GM19438 (cell line): Measurements from ENCODE around the gene FHAD1.

ENCODE experiments used
- ATAC-seq: cut with Tn5 transposase; IDR thresholded peaks from one replicate; pipeline ENCODE4 v1.9.1; 2021; ENCODE audit warnings: low read depth; ENCODE audit not compliant: unreplicated experiment

FHAD1 gene

DNA sequence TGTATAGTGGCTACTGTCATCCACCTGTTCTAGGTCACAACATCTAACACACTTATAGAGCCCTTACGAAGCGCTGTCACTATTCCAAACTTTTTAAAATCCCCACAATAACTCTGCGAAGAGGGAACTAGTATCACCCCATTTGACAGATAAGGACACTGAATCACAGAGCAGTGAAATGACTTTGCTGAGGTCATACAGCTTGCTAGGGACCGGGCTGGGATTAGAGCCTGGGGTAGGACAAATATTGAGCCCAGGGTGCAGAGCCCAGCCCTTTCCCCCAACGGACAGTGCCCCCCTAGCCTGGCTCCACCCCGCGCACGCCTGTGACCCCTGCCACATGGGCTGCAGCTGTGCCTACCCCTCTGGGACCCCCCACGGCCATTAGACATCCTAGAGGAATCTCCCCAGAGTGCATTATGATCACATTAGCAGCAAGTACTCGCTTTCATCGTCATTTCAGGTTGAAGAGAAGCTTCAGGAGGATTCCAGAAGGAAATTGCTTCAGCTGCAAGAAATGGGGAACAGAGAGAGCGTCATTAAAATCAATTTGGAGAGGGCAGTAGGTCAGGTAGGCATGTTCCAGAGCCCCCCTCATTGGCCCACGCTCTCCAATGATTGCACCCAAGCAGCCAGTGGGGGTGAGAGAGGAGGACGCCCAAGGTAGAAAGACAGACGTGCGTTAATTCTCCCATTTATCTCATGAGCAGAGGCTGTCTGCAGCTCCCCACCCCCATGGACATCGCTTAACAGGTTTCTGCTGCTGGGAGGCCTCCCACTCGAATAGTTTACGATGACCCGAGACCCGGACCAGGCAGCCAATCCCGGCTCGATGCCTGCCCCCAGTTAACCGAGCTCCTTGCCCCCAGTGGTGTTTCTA is 77.2 kb downstream of the FHAD1 start:
- ATAC-seq = no peak

DNA sequence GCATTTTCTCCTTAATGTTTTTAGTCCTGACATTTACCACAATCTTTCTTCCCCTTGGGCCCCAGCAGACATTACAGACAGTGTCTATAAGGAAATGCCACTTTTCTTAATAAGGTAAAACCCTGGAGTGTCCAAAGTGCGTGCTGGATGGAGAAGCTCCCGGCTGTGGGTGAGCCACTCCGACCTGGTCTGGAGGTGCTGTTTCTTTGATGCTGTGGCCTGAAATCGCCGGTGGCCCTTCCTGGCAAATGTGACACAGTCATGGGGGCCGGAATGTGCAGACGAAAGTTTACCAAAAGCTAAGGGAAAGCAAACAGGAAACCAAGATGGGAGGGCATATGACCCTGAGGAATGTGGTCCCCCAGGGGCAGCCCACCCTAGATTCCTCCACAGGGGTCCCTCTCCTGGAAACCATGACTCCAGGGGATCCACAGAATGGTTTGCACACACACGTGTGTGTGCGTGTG is 77.9 kb downstream of the FHAD1 start:
- no peak for ATAC-seq

DNA sequence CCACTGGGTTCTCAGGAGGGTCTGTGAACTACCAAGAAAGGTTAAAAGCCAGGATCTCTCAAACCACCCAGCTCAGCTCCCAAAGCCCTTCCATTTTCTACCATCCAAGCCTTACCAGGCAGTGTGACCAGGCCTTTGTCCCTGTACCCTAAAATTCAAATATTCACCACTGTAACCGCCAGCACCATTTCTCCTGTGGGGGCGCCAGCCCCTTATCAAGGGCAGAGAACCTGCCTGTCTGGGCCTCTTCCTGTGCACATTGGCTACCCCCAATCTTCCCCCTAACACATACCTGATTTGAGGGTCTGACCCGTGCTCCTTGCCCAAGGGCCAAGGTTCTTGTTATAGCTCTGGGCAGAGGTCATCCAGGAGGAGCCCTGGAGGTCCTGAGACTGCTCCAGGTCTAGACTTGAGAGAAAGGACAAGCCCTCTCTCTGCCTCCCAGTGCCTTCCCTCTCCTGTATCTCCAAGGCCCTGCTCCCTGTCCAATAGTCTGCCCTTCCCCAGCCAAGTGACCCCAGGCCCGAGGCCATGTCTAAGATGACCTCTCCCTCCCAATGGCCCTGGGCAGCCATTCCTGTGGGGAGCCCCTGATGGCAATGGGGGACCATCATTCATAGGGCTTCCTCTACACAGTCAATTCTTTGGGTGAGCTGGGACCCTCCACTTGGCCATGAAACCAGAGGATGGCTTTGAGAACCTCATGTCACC is 78.5 kb downstream of the FHAD1 start:
- no peak for ATAC-seq

DNA sequence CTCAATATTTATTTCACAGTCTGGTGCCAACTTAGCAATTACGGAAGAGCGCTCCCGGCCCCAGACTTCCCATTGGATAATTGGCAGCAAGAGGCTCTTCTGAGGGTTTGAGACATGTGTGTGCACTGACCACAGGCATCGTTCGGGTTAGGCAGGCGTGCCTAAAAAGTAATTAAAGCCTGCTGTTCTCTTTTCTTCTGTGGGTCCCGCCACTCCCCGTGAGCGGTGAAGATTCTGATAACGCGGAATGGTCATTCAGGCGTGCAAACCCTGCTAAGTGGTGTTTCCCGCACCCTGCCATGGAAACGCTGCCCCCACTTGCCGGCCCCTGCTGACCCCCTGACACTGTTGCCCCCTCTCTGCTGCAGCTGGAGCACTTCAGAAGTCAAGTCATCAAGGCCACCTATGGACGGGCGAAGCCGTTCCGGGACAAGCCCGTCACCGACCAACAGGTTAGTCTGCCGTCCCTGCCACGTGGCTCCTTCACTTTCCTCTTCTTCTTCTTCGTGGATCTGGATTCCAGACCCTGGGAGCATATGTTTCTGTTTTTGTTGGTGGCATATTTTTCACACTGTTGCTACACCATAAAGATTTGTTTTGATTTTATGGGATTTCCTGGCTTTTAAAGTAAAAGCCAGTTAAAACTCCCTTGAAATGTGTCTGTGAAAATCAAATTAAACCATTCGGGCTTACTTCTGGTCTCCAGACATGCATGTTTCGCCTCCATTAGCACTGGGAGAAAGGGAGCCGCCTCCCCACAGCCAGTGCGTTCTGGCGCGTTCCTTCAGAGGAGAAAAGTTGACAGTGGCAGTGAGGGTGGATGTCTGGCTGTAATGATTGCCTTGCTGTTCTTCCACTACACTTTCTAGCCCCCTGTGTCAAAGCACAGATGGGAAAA is 79.9 kb downstream of the FHAD1 start:
- ATAC-seq = no peak

DNA sequence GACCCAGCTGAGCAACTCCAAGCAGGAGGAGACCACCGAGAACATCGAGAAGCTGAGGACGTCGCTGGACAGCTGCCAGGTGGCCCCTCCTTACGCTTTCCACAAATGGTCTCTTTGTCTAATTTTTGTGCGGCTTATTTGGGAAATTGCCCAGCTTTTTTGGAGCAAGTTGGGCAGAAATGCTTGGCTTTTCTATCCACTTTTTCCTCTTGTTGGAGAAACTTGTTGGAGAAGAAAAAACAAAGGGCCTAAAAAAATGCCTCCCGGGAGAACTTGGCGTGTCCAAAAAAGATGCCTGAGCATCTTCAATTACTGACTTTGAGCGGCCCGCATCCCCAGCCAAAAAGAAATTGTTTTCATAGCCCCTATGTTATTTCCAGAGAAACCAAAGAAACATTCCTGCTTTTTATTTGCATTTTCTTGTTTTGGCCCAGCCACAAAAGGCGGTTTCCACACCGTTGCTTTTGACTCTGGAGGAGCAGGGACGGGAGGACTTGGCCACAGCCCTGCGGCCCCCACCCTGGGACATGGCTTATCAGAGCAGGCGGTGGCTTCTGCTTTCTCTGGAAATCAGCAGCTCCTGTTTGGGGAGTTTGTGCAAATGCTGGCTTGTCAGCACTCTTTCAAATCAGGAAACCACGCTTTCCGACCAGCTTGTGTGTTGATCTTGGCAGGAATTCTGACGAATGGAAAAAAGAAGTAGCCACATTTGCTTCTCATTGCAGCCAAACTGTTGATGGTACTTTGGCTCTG is 81.5 kb downstream of the FHAD1 start:
- no peak for ATAC-seq

DNA sequence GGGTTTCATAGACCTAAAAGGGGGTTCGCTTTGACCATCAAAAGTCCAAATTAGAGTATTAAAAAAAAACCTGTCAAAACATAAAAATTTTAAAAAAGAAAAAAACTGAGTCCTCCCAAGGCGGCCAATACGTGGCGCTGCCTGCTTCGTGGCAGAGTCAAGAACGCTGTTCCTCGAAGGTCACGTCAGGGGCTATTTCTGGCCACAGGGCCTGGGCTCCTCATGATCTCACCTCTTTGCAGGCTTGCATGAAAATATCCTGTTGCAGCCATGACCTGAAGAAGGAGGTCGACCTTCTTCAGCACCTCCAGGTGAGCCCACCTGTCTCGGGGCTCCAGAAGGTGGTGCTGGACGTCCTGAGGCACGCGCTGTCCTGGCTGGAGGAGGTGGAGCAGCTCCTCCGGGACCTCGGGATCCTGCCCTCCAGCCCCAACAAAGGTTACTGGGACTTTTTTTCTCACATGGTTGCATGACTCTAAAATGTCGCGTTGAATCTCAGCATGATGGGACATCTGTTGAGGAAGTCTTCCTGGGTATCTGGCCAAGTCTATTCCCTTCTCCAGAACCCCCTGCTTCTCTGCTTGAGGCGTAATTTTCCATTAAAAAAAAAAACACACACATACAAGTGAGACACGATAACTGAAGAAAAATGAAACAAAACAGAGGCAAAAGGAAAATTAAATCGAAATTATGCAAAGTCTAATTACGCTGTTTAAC is 82.2 kb downstream of the FHAD1 start:
- no peak for ATAC-seq

DNA sequence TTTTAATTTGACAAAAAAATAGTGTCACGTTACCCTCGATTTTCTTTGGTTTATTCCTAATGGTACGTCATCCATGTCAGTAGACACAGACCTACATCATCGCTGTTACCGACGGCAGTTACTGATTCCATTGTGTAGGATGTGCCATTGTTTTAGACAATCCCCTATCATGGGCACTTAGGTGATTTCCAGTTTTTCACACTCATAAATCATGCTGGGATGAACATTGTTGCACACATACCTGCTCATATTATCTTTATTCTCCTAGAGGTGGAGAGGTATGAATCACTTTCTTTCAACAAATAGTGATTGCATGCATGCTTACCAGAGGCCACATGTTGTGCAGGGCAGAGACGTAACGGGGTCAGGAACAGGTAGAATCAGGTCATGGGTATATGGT is 83.0 kb downstream of the FHAD1 start:
- no peak for ATAC-seq

DNA sequence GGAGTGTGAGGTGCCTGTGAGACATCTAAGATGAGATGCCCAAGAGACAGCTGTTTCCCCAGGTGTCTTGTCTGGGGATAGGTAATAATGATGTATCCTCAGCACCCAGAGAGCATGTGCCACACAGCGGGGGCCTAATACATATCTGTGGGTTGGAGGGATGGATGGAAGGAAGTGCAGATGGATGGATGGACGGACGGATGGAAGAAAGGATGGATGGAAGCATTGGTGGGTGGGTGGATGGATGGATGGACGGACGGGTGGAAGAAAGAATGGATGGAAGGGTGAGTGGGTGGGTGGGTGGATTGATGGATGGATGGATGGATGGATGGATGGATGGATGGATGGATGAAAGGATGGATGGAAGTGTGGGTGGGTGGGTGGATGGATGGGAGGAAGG is 84.2 kb downstream of the FHAD1 start:
- no peak for ATAC-seq

DNA sequence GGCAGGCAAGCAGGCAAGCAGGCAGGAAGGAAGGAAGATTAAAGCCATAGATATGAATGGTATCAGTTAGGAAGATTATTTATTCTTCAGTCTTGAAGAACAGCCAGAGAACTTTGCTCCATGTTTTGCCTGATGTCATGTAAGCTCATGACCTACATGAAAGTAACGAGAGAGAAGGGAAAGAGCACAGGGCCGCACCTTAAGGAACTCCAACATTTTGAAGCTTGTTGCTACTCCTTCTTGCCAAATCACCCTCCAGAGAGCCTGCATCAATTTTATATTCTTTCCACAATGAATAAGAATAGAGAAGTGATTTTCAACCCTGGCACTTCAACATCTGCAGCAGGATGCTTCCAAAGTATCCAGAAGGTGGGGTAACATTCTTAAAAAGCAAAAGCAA is 84.7 kb downstream of the FHAD1 start:
- no peak for ATAC-seq

DNA sequence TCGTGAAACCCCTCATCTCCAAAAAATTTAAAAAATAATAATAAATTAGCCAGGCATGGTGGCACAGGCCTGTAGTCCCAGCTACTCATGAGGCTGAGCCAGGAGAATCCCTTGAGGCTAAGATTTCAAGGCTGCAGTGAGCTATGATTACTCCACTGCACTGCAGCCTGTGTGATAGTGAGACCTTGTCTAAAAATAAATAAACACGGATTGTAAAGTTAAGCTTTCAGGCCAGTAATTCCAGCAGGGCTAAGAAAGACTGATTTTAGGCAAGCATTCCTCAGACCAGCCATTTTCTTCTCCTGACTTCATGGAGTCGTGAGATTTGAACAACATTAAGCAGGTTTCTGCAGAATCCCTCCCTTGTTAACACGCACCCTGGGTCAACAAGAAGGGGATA is 85.5 kb downstream of the FHAD1 start:
- no peak for ATAC-seq

DNA sequence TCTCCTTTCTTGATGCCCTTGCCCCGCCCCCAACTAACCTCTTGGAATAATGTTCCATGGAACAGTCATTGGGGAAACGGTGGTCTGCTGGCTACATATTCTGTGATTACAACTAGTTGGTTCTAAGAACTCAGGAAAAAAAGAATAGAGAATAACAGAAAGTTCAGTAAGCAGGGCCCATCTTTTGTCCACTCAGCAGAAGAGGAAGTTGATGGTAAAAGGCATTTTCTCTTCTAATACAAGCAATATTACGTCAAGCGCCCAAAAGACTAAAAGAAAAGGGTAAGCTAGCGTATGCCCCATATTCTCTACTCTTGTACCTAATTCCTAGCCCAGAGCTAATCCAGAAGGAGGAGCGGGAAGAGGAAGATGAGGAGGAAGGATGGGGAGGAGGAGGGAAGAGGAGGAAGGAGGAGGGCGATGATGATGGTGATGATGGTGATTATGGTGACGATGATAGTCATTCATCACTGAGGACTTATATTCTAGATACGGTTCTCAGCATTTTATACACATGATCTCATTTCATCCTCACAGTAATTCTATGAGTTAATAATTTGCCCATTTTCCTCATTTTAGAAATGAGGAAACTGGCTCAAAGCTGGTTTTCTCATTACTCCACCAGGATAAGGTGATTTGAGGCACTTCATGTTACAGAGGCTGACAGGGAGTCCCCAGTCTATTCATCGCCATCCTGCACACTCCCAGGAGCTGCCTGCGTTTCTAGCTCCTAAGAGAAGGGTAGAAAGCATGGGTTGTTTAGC is 86.1 kb downstream of the FHAD1 start:
- no peak for ATAC-seq

DNA sequence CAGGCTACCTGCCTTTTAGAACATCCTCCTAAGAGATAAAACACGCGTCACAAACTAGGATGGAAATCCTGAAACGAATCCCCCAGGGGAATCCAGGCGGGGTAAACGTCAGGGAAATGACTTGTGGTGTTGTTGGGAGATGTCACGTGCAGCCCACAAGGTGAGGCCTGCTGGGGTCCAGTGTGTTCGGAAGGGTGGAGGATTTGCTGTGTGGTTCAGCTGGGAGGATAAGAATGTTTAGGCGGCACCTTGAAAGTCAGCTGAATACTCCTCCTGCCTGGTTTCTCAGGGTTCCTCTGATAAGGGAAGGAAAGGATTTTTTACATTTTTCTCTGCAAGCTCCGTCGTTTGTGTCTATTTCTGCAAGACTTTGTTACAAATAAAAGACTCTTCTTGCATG is 88.0 kb downstream of the FHAD1 start:
- ATAC-seq = no peak

DNA sequence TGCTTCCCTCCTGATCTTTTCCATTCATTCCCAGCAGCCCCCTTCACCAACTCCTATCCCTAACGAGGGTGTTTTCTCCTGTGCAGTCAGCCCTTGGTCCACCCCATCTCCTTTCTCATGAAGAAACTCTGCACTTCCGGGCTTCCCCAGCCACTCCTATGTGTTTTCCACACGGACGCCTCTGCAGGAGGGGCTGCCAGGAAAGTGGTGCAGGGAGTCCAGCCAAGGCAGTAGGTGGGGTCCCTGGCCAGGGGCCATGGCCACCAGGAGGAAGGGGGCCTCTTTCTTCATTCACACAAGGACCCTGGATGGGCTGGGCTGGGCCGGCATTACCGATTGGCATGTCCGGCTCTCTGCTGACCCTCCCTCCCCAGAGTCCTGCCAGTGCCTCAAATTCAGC is 89.8 kb downstream of the FHAD1 start:
- ATAC-seq = no peak

DNA sequence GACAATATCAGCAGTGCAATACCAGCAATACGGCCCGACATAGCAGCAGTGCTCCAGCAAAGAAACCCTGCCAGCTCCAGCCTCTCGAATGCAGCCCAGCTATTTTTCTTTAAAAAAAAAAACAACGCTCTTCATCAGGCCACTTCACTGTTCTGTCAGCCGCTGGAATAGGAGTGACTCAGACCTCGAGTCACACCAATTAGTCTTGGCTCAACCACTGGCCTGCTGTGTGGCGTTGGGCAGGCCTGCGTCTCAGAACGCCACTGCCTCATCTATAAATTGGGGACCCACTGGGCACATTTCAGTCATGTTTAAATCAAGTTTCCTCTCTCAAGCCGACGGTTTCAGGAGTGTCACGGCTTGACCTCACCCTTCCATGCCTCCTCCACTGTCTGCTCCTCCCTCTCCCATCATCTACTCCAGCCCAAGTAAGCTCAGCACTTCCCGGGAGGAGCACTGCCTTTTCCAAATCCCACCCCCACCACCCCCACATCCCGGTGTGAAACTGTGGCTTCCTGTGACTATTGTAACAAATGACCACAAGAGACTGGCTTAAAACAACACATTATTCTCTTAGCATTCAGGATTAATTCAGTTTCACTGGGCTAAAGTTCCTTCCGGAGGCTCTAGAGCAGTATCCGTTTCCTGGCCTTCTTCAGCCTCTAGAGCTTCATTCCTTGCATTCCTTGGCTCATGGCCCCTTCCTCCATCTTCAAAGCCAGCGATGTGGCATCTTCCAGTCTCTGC is 90.8 kb downstream of the FHAD1 start:
- no peak for ATAC-seq

DNA sequence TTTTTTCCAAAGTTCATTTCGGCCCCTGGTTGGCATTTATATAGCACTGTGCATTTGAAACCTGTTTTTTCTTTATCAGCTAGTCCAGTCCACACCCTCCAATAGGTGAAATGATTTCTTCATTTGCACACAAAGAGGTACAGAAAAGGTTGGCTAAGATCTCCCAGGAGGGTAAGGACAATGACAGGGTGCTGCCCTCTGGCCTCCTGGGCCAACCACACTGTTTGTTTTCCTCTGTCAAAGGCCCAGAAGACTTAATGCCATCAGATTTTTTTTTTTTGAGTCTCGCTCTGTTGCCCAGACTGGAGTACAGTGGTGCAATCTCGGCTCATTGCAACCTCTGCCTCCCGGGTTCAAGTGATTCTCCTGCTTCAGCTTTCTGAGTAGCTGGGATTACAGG is 92.5 kb downstream of the FHAD1 start:
- no peak for ATAC-seq

DNA sequence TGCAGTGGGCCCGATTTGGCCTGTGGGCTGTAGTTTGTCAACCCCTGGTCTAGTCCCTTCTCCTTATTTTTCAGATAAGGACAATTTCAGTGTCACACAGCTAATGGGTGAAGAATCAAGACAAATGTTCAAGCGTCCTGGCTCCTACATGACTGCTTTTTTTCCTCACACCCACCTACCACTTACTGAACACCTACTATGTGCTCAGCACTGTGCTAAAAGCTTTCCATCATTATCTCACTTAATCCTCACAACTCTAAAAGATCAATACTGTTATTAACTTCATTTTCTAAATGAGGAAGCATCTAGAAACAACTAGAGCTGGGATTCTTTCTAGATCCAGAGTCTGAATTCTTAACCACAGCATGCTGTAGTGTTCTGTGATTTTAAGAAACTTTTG is 94.2 kb downstream of the FHAD1 start:
- ATAC-seq = no peak

DNA sequence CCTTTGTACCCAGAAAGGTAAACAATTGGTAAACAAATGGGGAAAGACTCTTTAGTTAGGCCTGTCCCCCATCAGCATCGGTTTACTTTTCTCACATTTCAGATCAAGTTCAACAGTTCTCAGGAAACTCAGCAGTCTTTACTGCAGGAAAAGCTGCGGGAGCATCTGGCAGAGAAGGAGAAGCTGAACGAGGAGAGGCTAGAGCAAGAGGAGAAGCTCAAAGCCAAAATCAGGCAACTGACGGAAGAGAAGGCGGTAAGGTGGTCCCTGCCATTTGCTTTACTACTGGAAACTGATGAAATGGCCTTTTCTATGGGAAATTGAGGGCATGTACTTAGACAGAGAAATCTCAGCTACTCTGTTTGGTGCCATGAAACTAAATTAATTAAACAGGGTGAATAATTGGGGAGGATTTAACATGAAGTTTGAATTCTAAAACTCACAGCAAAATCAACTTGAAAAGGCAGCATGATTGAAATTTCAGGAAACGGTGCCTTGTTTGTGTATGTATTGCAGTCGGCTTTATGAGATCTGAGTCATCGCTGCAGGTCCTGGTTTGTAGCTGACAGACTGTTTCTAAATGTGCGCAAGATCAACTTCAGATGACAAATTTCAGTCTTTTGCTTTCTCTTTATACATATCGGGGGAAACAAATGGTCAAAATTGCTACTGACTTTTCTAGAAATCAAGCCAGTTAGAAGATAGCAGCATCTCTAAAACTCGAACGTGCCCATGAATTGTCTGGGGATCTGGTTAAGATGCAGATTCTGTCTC is 94.8 kb downstream of the FHAD1 start:
- ATAC-seq = no peak
